B cell (primary cell): ENCODE measurements around the gene MOSPD3. TPM values are rescaled to one million over a fixed set of nuclear protein-coding genes. Genes with fewer than 3 reads are reported as not detected.
"Not testable (repeated sequence)": the region's sequence is repeated elsewhere in the genome, so short reads cannot be mapped to it uniquely, and the experiment has no call there.

Experiments
- ATAC-seq: fragments of 200-7000 bp; cut with Tn5 transposase; one replicate; pipeline ENCODE4 v1.10.0; 2021; ENCODE audit warnings: low read depth, mild to moderate bottlenecking, moderate number of reproducible peaks, moderate library complexity
- CTCF ChIA-PET: fragments of 350-600 bp; sonication (Branson Sonifier 250); formaldehyde crosslinking; loops from one replicate; lab custom pipeline; 2021; ENCODE audit warnings: antibody characterized with exemption, inconsistent platforms; lab: Charles Lee
- POLR2A ChIA-PET: fragments of 350-600 bp; sonication (Branson Sonifier 250); formaldehyde crosslinking; loops from one replicate; lab custom pipeline; 2021; ENCODE audit warnings: antibody characterized with exemption; lab: Charles Lee
- DNase-seq: peaks from one replicate; pipeline ENCODE4 v3.0.0; 2013
- H2AFZ ChIP-seq: 2 replicates; pipeline ENCODE4 v1.6.1; 2012; ENCODE audit warnings: mild to moderate bottlenecking, low read depth, low read length; ENCODE audit not compliant: insufficient read depth, poor library complexity, severe bottlenecking
- H3K27ac ChIP-seq, 2 donors: 1 replicate in 1 of 2; 2 replicates in 1 of 2; pipeline ENCODE4 v1.5.1; 2012 to 2013; ENCODE audit warnings: low read length in 2 of 2, mild to moderate bottlenecking in 2 of 2, moderate library complexity in 1 of 2
- H3K27me3 ChIP-seq, 4 experiments: fragments of 200-600 bp in 1 of 4; sonication (generic) in 1 of 4; replicated peaks in 1 of 4; 1 replicate in 2 of 4; 2 replicates in 2 of 4; pipeline versions ENCODE4 v1.6.1 to v1.7.0; 2013 to 2016; ENCODE audit warnings: low read length in 3 of 4, mild to moderate bottlenecking in 2 of 4, mixed read lengths in 1 of 4, moderate library complexity in 1 of 4; ENCODE audit not compliant: insufficient read depth in 4 of 4, control insufficient read depth in 3 of 4; ENCODE audit errors: control extremely low read depth in 1 of 4
- H3K36me3 ChIP-seq, 2 experiments: replicated peaks in 1 of 2; 1 replicate in 1 of 2; 2 replicates in 1 of 2; pipeline versions ENCODE4 v1.6.1 to v1.7.1; 2013; ENCODE audit warnings: low read length in 1 of 2; ENCODE audit not compliant: insufficient read depth in 2 of 2, control insufficient read depth in 1 of 2; ENCODE audit errors: control extremely low read depth in 1 of 2, extremely low read depth in 1 of 2
- H3K4me1 ChIP-seq, 2 donors: fragments of 200-600 bp in 1 of 2; sonication (generic) in 1 of 2; 1 replicate in 1 of 2; 2 replicates in 1 of 2; pipeline versions ENCODE4 v1.5.1 to v1.6.1; 2013 to 2017; ENCODE audit warnings: low read length in 2 of 2; ENCODE audit not compliant: control insufficient read depth in 2 of 2, insufficient read depth in 2 of 2
- H3K4me2 ChIP-seq: replicated peaks from 2 replicates; pipeline ENCODE3; 2012; ENCODE audit warnings: mild to moderate bottlenecking, low read depth, low read length; ENCODE audit not compliant: poor library complexity, severe bottlenecking
- H3K4me3 ChIP-seq, 5 experiments: fragments of 200-600 bp in 1 of 5; sonication (generic) in 1 of 5; 1 replicate in 3 of 5; 2 replicates in 2 of 5; pipeline versions ENCODE4 v1.5.1 to v1.7.0; 2011 to 2016; ENCODE audit warnings: low read length in 4 of 5, mild to moderate bottlenecking in 4 of 5, low read depth in 2 of 5, control low read depth in 1 of 5, moderate library complexity in 1 of 5; ENCODE audit not compliant: insufficient read depth in 1 of 5; ENCODE audit errors: control extremely low read depth in 1 of 5, extremely low read depth in 1 of 5
- H3K79me2 ChIP-seq: fragments of 200-600 bp; sonication (generic); one replicate; pipeline ENCODE4 v1.6.0; 2016; ENCODE audit warnings: low read length; ENCODE audit not compliant: control insufficient read depth, insufficient read depth
- H3K9ac ChIP-seq: fragments of 200-600 bp; sonication (generic); 2 replicates; pipeline ENCODE4 v1.6.1; 2017; ENCODE audit warnings: mild to moderate bottlenecking, low read length, moderate library complexity
- H3K9me3 ChIP-seq, 3 donors: one replicate each; pipeline versions ENCODE4 v1.6.1 to v1.7.1; 2013; ENCODE audit warnings: low read length in 2 of 3; ENCODE audit not compliant: control insufficient read depth in 2 of 3, insufficient read depth in 1 of 3; ENCODE audit errors: control extremely low read depth in 1 of 3
- H4K20me1 ChIP-seq: 2 replicates; pipeline ENCODE4 v1.6.0; 2012; ENCODE audit warnings: mild to moderate bottlenecking, low read length; ENCODE audit not compliant: insufficient read depth, control insufficient read depth, poor library complexity, severe bottlenecking
- H3K27ac Mint-ChIP-seq: one replicate; pipeline ENCODE4 v1.8.0; 2021; ENCODE audit warnings: mixed read lengths
- H3K27me3 Mint-ChIP-seq: one replicate; pipeline ENCODE4 v1.8.0; 2021; ENCODE audit warnings: mixed read lengths
- H3K4me1 Mint-ChIP-seq: one replicate; pipeline ENCODE4 v1.8.0; 2021; ENCODE audit warnings: mixed read lengths
- H3K4me3 Mint-ChIP-seq: one replicate; pipeline ENCODE4 v1.8.0; 2021; ENCODE audit warnings: mixed read lengths
- H3K9me3 Mint-ChIP-seq: one replicate; pipeline ENCODE4 v1.8.0; 2022; ENCODE audit warnings: mixed read lengths; ENCODE audit not compliant: insufficient read depth
- EZH2 ChIP-seq: IDR thresholded peaks from 2 replicates; pipeline ENCODE4 v1.6.1; 2012; ENCODE audit warnings: borderline replicate concordance, low read depth, mild to moderate bottlenecking, moderate library complexity, low read length; ENCODE audit not compliant: insufficient read depth, poor library complexity, severe bottlenecking
- WGBS: methylation state at CpG from one replicate; pipeline ENCODE4 v1.1.5; 2013; ENCODE audit warnings: missing lambda C conversion rate; ENCODE audit not compliant: insufficient coverage; 5-methylcytosine and 5-hydroxymethylcytosine counted together
- intact Hi-C: fragments of 100-400 bp; cut with micrococcal nuclease; formaldehyde crosslinking; loops from one replicate; pipeline ENCODE4 v1.10.0; 2022
- polyA plus RNA-seq: library from polyadenylated mRNA; depleted of rRNA; stranded (reverse); fragments of >200 nt; gene quantifications from 2 replicates; pipeline ENCODE4 v1.2.3, GENCODE V29; 2012
- total RNA-seq, 2 donors: library from RNA; stranded (reverse); fragments of 120-200 nt in 1 of 2; gene quantifications; 1 replicate in 1 of 2; 2 replicates in 1 of 2; pipeline versions ENCODE4 v1.2.3 to v1.2.4, GENCODE V29; 2013 to 2022
- TF ChIP-seq, protein P1 (sequence below): fragments of 200-600 bp; IDR thresholded peaks from one replicate; pipeline ENCODE4 v1.8.0; 2022; ENCODE audit warnings: antibody characterized with exemption, mild to moderate bottlenecking

The MOSPD3 gene
- total and polyA plus RNA-seq, 2 donors (not counting 1 experiment from before 2014, with no cell fraction given): 18.8 to 19.2 TPM

- H4K20me1 ChIP-seq, H3K36me3 ChIP-seq, H3K4me3 Mint-ChIP-seq, H3K27ac Mint-ChIP-seq, ATAC-seq, H3K4me3 ChIP-seq, H3K9ac ChIP-seq, H2AFZ ChIP-seq, H3K4me2 ChIP-seq, DNase-seq, H3K79me2 ChIP-seq, H3K27me3 Mint-ChIP-seq, H3K27me3 ChIP-seq, H3K9me3 Mint-ChIP-seq, H3K9me3 ChIP-seq, H3K27ac ChIP-seq: not testable (repeated sequence)
- peaks cover 25 to 34% of the 10 kb centered on the region in 2 donors for H3K4me1 ChIP-seq
- WGBS: 86% methylated on average over 3 of the region's 6 CpGs
- ChIA-PET CTCF (interaction anchor here (0.6 to 9.8 kb wide), 25 partner anchors 10 to 285 kb away, joined by 3 to 226 read pairs (median 4); partner anchors contain the start of genes AGFG2, FBXO24, GIGYF1 and LRCH4), POLR2A (interaction anchor here (0.7 to 1.6 kb wide), 3 partner anchors 20 to 25 kb away, joined by 3 to 5 read pairs (median 4); partner anchors contain the start of genes FBXO24 and LRCH4)
- H3K4me1 Mint-ChIP-seq: peaks cover 31% of the 10 kb centered on the region
- intact Hi-C loops: loop anchor here (1.0 kb wide), 5 partner anchors 24 to 288 kb away; partner anchors contain the start of gene SLC12A9
Observed at GRCh38 chr7:100564405-100564804, 47.9 kb upstream of the MOSPD3 start.

DNA sequence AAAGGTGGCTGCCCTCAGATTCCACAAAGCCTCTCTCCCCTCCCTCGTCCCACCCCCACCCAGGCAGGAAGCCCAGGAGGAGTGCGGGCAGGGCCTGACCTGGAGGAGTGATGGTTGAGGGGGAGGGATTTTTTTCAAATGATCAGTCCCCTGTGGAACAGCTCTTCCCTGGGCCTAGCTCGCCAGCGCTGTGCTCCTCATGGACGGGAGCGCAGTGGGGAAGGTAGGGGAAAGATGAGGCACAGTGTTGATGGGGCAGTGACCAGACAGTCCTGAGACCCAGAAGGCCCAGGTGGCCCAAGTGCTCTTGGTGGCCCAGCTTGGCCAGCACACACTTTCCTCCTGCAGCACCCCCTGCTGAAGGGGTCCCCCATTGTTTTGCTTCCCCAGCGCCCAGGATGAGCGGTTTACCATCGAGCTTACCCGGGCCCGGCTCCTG is 47.2 kb upstream of the MOSPD3 start:
- no peak overlapping the region for H3K27ac ChIP-seq
- WGBS: 97% methylated on average over 4 of the region's 11 CpGs
- no peaks in the 10 kb centered on the region for H3K27me3 Mint-ChIP-seq
- no peak overlapping the region for H3K27ac Mint-ChIP-seq
- CTCF ChIA-PET: interaction anchor here (0.6 to 9.8 kb wide), 20 partner anchors 11 to 571 kb away, joined by 3 to 226 read pairs (median 4); partner anchors contain the start of genes AGFG2, FBXO24, GIGYF1 and LRCH4
- no peak overlapping the region for H3K4me3 Mint-ChIP-seq
- H3K4me1 Mint-ChIP-seq: peaks cover 33% of the 10 kb centered on the region
- intact Hi-C loops: no loop called here
- H3K27me3 ChIP-seq: no peaks in the 10 kb centered on the region
- H3K79me2 ChIP-seq: no peaks in the 10 kb centered on the region
- DNase-seq (no peak), ATAC-seq (no peak)
- H3K4me1 ChIP-seq: peaks cover 28 to 36% of the 10 kb centered on the region in 2 donors
- peaks cover 0 to 8% of the 10 kb centered on the region in 2 experiments for H3K36me3 ChIP-seq
- no peak overlapping the region for H3K9ac ChIP-seq
- H2AFZ ChIP-seq: no peak overlapping the region
- TF ChIP-seq EZH2: no peak
- TF ChIP-seq, protein P1, sequence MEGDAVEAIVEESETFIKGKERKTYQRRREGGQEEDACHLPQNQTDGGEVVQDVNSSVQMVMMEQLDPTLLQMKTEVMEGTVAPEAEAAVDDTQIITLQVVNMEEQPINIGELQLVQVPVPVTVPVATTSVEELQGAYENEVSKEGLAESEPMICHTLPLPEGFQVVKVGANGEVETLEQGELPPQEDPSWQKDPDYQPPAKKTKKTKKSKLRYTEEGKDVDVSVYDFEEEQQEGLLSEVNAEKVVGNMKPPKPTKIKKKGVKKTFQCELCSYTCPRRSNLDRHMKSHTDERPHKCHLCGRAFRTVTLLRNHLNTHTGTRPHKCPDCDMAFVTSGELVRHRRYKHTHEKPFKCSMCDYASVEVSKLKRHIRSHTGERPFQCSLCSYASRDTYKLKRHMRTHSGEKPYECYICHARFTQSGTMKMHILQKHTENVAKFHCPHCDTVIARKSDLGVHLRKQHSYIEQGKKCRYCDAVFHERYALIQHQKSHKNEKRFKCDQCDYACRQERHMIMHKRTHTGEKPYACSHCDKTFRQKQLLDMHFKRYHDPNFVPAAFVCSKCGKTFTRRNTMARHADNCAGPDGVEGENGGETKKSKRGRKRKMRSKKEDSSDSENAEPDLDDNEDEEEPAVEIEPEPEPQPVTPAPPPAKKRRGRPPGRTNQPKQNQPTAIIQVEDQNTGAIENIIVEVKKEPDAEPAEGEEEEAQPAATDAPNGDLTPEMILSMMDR: no peak
- POLR2A ChIA-PET: interaction anchor here (1.0 to 1.4 kb wide), 2 partner anchors 19 to 23 kb away, joined by 3 to 5 read pairs; no protein-coding TSS in a partner anchor
- no peak overlapping the region for H3K4me3 ChIP-seq
- no peaks in the 10 kb centered on the region for H4K20me1 ChIP-seq
- H3K9me3 ChIP-seq: no peaks in the 10 kb centered on the region
- H3K9me3 Mint-ChIP-seq: no peaks in the 10 kb centered on the region
- no peak overlapping the region for H3K4me2 ChIP-seq
